Tibial nerve (tissue), 4 donors: ENCODE results near the gene TMEM132D. TPM values are rescaled to one million over a fixed set of nuclear protein-coding genes. Genes with fewer than 3 reads are reported as not detected.

Experiments
- DNase-seq, 2 donors: peaks; one replicate each; pipeline ENCODE4 v3.0.0-alpha.2; 2019; ENCODE audit warnings: low spot score in 2 of 2
- H3K27ac ChIP-seq, 4 donors: fragments of 200-600 bp; sonication (generic) in 3 of 4; one replicate each; pipeline ENCODE4 v1.5.1; 2017 to 2019; ENCODE audit warnings: mild to moderate bottlenecking in 1 of 4
- H3K27me3 ChIP-seq, 2 donors: fragments of 200-600 bp; sonication (generic) in 1 of 2; one replicate each; pipeline versions ENCODE4 v1.5.1 to v1.6.0; 2017 to 2019
- H3K36me3 ChIP-seq, 3 donors: fragments of 200-600 bp; sonication (generic); one replicate each; pipeline ENCODE4 v1.5.1; 2018 to 2019
- H3K4me1 ChIP-seq, 4 donors: fragments of 200-600 bp; sonication (generic) in 3 of 4; one replicate each; pipeline ENCODE4 v1.5.1; 2017 to 2019
- H3K4me3 ChIP-seq, 4 donors: fragments of 200-600 bp; sonication (generic) in 3 of 4; one replicate each; pipeline ENCODE4 v1.5.1; 2017 to 2019; ENCODE audit warnings: mild to moderate bottlenecking in 1 of 4, moderate library complexity in 1 of 4
- H3K9me3 ChIP-seq, 4 donors: fragments of 200-600 bp; sonication (generic) in 3 of 4; one replicate each; pipeline ENCODE4 v1.5.1; 2017 to 2019
- EP300 ChIP-seq, 2 donors: sonication (generic); formaldehyde crosslinking; IDR thresholded peaks; one replicate each; pipeline ENCODE4 v1.6.1; 2017; ENCODE audit warnings: antibody characterized with exemption in 2 of 2, mild to moderate bottlenecking in 1 of 2
- POLR2A ChIP-seq, 2 donors: fragments of 450-650 bp; IDR thresholded peaks; one replicate each; pipeline ENCODE4 v1.6.1; 2017; ENCODE audit warnings: antibody characterized with exemption in 2 of 2, mild to moderate bottlenecking in 2 of 2, moderate library complexity in 2 of 2
- WGBS, 2 donors: methylation state at CpG; one replicate each; pipeline ENCODE4 v1.1.5; 2018; 5-methylcytosine and 5-hydroxymethylcytosine counted together
- total RNA-seq, 4 donors: library from RNA; depleted of rRNA; stranded (reverse); fragments of >200 nt; gene quantifications; one replicate each; pipeline ENCODE4 v1.1.0, GENCODE V29; 2016
- TF ChIP-seq, protein P1 (sequence below), 5 experiments: fragments of 200-600 bp in 3 of 5; fragments of 450-650 bp in 2 of 5; sonication (generic) in 3 of 5; IDR thresholded peaks; one replicate each; pipeline ENCODE4 v1.5.1; 2016 to 2019; ENCODE audit warnings: antibody characterized with exemption in 5 of 5, mild to moderate bottlenecking in 3 of 5, moderate library complexity in 2 of 5

TMEM132D gene
- total RNA-seq, 4 donors from 2014 or later: under 0.01 to 0.21 TPM; not detected in 2

DNA sequence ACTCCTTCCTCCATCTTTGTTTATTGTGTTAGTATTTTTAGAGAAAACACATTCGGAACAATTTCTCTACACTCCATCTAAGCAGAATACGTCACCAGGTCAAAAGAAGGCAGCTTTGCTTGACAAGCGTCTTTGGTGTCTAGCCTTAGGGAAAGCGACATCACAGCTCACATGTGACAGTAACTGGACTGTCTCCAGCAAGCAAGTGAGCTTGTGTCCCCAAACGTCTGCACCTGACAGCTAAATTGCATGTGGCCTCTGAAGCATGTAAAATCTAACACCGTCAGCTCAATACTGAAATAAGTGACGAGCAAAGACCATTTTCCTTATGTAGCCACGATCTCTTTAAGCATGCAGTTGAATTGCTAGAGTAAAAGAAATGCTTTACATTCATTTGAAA, 540.8 kb downstream of the TMEM132D start:
- no peak for DNase-seq
- no peaks in the 10 kb centered on the region for H3K4me1 ChIP-seq
- TF ChIP-seq POLR2A (IDR thresholded peaks at IDR 0.05) (no peak), EP300 (IDR thresholded peaks at IDR 0.05) (no peak)
- TF ChIP-seq, protein P1, sequence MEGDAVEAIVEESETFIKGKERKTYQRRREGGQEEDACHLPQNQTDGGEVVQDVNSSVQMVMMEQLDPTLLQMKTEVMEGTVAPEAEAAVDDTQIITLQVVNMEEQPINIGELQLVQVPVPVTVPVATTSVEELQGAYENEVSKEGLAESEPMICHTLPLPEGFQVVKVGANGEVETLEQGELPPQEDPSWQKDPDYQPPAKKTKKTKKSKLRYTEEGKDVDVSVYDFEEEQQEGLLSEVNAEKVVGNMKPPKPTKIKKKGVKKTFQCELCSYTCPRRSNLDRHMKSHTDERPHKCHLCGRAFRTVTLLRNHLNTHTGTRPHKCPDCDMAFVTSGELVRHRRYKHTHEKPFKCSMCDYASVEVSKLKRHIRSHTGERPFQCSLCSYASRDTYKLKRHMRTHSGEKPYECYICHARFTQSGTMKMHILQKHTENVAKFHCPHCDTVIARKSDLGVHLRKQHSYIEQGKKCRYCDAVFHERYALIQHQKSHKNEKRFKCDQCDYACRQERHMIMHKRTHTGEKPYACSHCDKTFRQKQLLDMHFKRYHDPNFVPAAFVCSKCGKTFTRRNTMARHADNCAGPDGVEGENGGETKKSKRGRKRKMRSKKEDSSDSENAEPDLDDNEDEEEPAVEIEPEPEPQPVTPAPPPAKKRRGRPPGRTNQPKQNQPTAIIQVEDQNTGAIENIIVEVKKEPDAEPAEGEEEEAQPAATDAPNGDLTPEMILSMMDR (IDR thresholded peaks at IDR 0.05): no peak
- H3K36me3 ChIP-seq: no peaks in the 10 kb centered on the region
- no peak overlapping the region for H3K4me3 ChIP-seq
- 50 to 56% methylated on average over 8 of the region's 8 CpGs for WGBS, 2 donors
- no peaks in the 10 kb centered on the region for H3K27me3 ChIP-seq
- peaks cover 0 to 14% (median 0%) of the 10 kb centered on the region in 4 donors for H3K9me3 ChIP-seq
- H3K27ac ChIP-seq: no peak overlapping the region

DNA sequence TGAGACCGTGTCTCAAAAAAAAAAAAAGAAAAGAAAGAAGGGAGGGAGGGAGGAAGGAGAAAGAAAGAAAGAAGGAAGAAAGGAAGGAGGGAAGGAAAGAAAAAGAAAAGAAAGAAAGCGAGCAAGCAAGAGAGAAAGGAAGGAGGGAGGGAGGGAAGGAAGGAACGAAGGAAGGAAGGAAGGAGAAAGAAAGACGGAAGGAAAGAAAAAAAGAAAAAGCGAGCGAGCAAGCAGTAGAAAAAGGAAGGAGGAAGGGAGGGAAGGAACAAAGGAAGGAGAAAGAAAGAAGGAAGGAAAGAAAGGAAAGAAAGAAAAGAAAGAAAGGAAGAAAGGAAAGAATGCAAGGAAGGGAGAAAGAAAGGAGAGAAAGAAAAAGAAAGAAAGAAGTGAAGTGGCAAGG, 546.6 kb downstream of the TMEM132D start:
- DNase-seq: no peak
- Histone ChIP-seq H3K27ac (no peak overlapping the region), H3K9me3 (no peaks in the 10 kb centered on the region), H3K4me1 (no peaks in the 10 kb centered on the region), H3K36me3 (no peaks in the 10 kb centered on the region), H3K27me3 (no peaks in the 10 kb centered on the region), H3K4me3 (no peak overlapping the region)
- 91 to 94% methylated on average over 6 of the region's 6 CpGs for WGBS, 2 donors
- TF ChIP-seq, protein P1 (IDR thresholded peaks at IDR 0.05): no peak
- TF ChIP-seq EP300 (IDR thresholded peaks at IDR 0.05) (no peak), POLR2A (IDR thresholded peaks at IDR 0.05) (no peak)

DNA sequence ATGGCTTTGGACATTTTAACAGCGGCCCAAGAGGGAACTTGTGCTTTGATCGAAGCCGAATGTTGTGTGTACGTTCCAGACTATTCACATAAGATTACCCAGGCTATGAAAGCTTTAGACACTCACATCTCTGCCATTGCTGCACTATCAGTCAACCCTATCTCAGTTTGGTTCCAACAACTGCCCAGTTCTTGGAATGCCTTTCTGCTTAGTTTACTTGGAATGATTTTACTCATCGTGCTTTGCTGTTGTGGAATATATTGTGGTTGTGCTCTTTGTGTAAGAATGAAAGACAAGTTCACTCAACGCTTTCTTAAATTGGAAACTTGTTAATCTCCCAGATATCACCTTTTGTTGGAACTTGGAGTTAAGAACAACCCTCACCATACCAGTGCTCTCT, 552.3 kb downstream of the TMEM132D start:
- Histone ChIP-seq H3K27ac (no peak overlapping the region), H3K36me3 (no peaks in the 10 kb centered on the region), H3K4me3 (no peak overlapping the region), H3K9me3 (peaks cover 0 to 9% (median 0%) of the 10 kb centered on the region in 4 donors), H3K27me3 (no peaks in the 10 kb centered on the region), H3K4me1 (no peaks in the 10 kb centered on the region)
- DNase-seq: no peak
- no peak for TF ChIP-seq POLR2A (IDR thresholded peaks at IDR 0.05)
- WGBS, 2 donors: 91 to 92% methylated on average over 6 of the region's 6 CpGs

DNA sequence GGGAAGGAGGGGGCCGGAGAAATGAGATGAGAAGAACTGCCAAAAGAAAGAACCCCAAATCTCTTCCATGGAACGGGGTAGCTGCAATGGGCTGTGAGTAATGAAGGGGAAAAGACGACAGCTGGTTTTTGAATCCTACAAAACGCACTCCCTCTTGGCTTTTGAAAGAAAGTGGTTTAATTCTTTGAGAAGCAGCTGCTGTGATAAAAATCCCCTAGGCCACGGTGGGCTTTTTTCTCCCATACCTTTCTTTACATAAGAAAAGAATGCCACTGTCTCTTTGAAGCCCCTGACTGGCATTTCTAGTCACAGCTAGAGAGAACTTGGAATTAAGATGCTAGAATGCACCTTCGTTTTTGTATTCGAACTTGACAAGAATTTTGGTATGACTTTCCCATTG, 564.5 kb downstream of the TMEM132D start:
- TF ChIP-seq POLR2A (IDR thresholded peaks at IDR 0.05) (no peak), EP300 (IDR thresholded peaks at IDR 0.05) (no peak)
- TF ChIP-seq, protein P1 (IDR thresholded peaks at IDR 0.05): no peak
- peaks cover 0 to 35% (median 3%) of the 10 kb centered on the region in 4 donors for H3K9me3 ChIP-seq
- H3K36me3 ChIP-seq: no peaks in the 10 kb centered on the region

DNA sequence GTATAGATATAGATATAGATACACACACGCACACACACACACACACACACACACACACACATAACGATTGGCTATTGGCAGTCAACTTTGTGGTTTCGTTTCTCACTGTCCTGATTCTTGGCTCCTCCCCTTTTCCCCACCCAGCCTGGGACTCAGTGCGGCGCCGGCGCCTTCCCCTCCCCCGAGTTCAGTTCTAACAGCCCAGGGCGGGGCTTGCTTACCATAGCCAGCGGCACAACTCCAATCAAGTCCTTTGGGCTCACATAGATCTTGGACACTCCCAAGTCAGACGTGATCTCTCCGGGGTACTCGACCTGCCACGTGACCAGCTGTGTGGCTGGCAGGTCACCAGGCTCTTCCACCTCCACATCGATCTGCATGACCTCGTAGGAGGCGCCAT, 566.4 kb downstream of the TMEM132D start:
- H3K4me3 ChIP-seq: no peak overlapping the region
- TF ChIP-seq EP300 (IDR thresholded peaks at IDR 0.05) (no peak), POLR2A (IDR thresholded peaks at IDR 0.05) (no peak)
- TF ChIP-seq, protein P1 (IDR thresholded peaks at IDR 0.05): no peak
- no peak overlapping the region for H3K27ac ChIP-seq
- WGBS, 2 donors: 90 to 94% methylated on average over 17 of the region's 17 CpGs
- H3K4me1 ChIP-seq: no peaks in the 10 kb centered on the region
- no peaks in the 10 kb centered on the region for H3K36me3 ChIP-seq
- DNase-seq: no peak
- no peaks in the 10 kb centered on the region for H3K27me3 ChIP-seq
- peaks cover 0 to 38% (median 3%) of the 10 kb centered on the region in 4 donors for H3K9me3 ChIP-seq

More for the DNA sequence above, 564.5 kb downstream of the TMEM132D start:
- H3K27ac ChIP-seq: no peak overlapping the region
- H3K4me1 ChIP-seq: no peaks in the 10 kb centered on the region
- DNase-seq: no peak
- H3K4me3 ChIP-seq: no peak overlapping the region
- WGBS, 2 donors: 27 to 40% methylated on average over 7 of the region's 7 CpGs
- no peaks in the 10 kb centered on the region for H3K27me3 ChIP-seq

DNA sequence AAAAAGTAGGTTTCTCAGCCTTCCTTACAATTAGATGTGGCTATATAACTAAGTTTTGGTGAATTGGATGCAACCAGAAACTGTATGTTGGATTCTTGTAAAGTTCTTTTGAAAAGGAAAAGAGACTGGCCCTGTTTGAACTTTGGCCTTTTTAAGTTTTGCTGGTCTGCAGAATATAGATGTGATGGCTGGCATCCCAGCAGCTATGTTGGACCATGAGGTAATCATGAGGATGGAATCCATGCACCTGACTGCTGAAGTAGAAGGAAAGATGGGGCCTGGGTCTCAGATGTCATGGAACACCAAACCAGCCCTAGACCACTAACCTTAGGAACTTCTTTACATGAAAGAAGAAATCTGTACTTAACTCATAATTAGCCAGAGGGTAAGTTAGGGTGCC, 568.1 kb downstream of the TMEM132D start:
- H3K4me1 ChIP-seq: no peaks in the 10 kb centered on the region
- H3K27ac ChIP-seq: no peak overlapping the region
- no peak for DNase-seq
- H3K4me3 ChIP-seq: no peak overlapping the region
- no peaks in the 10 kb centered on the region for H3K27me3 ChIP-seq
- TF ChIP-seq EP300 (IDR thresholded peaks at IDR 0.05): no peak
- TF ChIP-seq POLR2A (IDR thresholded peaks at IDR 0.05): no peak
- TF ChIP-seq, protein P1 (IDR thresholded peaks at IDR 0.05): no peak
- peaks cover 0 to 35% (median 3%) of the 10 kb centered on the region in 4 donors for H3K9me3 ChIP-seq
- H3K36me3 ChIP-seq: no peaks in the 10 kb centered on the region
